Measurements from ENCODE around the gene PIK3R6.

The PIK3R6 gene

DNA sequence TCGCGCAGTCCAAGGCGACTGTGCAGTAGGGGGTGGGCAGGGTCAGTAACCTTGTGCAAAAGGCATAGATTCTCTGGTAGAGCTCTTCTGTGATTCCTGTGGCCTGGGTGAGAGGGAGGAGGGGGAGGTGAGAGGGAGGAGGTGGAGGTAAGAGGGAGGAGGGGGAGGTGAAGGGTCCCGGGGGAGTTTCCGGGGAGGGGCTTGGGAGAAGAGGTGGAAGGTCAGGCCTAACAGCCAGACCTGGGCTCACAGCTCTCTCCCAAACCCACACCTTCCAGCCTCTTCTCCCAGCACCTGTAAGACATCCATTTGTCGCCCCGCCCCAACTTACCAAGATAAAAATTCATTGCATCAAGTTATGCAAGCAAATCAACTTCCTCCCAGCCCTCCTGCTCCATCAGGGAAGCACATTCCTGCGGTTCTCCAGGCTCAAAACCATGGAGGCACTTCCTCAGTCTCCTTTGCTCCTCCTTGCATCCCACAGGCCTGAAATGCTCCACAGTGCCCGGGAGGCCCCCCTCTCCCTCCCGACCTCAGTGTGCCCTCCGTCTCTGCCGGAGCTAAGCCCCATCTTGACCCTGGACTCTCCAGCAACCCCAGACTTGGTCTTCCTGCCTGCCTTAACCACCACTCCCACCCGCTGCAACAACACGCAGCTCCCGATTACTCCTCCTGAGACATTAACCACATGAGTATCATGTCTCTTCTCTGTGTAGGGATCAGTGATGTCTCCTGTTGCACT lies 30.5 kb downstream of the PIK3R6 start:
- H3K4me1 Mint-ChIP-seq (ENCODE audit: low read depth) = no peaks in the 10 kb centered on the region
- no peak overlapping the region for H3K27ac Mint-ChIP-seq
- no peaks in the 10 kb centered on the region for H3K9me3 Mint-ChIP-seq
- H3K4me3 Mint-ChIP-seq = no peak overlapping the region
- peaks cover 4% of the 10 kb centered on the region for H3K36me3 Mint-ChIP-seq (ENCODE audit: low read depth)
- H3K27me3 Mint-ChIP-seq (ENCODE audit: low read depth) = no peaks in the 10 kb centered on the region

GRCh38 chr17:8835631-8836364 lies 31.7 kb downstream of the PIK3R6 start:
- Mint-ChIP-seq H3K9me3 (no peaks in the 10 kb centered on the region), H3K27me3 (ENCODE audit: low read depth) (no peaks in the 10 kb centered on the region), H3K27ac (no peak overlapping the region), H3K4me1 (ENCODE audit: low read depth) (no peaks in the 10 kb centered on the region), H3K36me3 (ENCODE audit: low read depth) (peaks cover 4% of the 10 kb centered on the region), H3K4me3 (no peak overlapping the region)

GRCh38 chr17:8835106-8835505 lies 32.4 kb downstream of the PIK3R6 start:
- H3K4me1 Mint-ChIP-seq (ENCODE audit: low read depth) = no peaks in the 10 kb centered on the region
- no peaks in the 10 kb centered on the region for H3K27me3 Mint-ChIP-seq (ENCODE audit: low read depth)
- H3K4me3 Mint-ChIP-seq = no peak overlapping the region
- H3K27ac Mint-ChIP-seq = no peak overlapping the region
- H3K9me3 Mint-ChIP-seq = no peaks in the 10 kb centered on the region
- peaks cover 4% of the 10 kb centered on the region for H3K36me3 Mint-ChIP-seq (ENCODE audit: low read depth)

- Mint-ChIP-seq H3K4me1 (ENCODE audit: low read depth) (no peaks in the 10 kb centered on the region), H3K27ac (no peak overlapping the region), H3K4me3 (no peak overlapping the region), H3K36me3 (ENCODE audit: low read depth) (peaks cover 4% of the 10 kb centered on the region), H3K27me3 (ENCODE audit: low read depth) (no peaks in the 10 kb centered on the region), H3K9me3 (no peaks in the 10 kb centered on the region)
Observed at GRCh38 chr17:8832711-8833352, 34.6 kb downstream of the PIK3R6 start.

GRCh38 chr17:8831234-8831849 lies 36.1 kb downstream of the PIK3R6 start:
- Mint-ChIP-seq H3K36me3 (ENCODE audit: low read depth) (peaks cover 3% of the 10 kb centered on the region), H3K9me3 (no peaks in the 10 kb centered on the region), H3K27ac (no peak overlapping the region), H3K27me3 (ENCODE audit: low read depth) (no peaks in the 10 kb centered on the region), H3K4me3 (no peak overlapping the region), H3K4me1 (ENCODE audit: low read depth) (no peaks in the 10 kb centered on the region)

DNA sequence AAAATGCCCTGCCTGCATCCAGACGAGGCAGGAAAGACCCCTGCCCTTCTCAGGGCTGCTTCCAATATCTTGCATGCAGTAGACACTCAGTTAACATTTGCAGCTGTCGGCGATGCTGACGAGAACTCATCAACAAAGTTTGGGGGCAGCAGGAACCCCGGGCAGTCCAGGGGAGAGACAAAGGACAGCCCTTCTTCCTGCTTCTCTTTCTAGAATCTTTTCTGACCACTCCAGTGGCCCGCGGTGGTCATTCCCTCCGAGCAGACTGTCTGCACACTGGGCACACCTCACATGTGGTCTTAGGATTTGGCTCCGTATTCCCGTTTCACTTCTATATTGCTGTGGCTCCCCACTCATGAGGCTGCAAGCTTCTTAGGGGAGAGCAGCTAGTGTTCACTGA lies 37.3 kb downstream of the PIK3R6 start:
- Mint-ChIP-seq H3K4me1 (ENCODE audit: low read depth) (no peaks in the 10 kb centered on the region), H3K36me3 (ENCODE audit: low read depth) (peaks cover 1% of the 10 kb centered on the region), H3K4me3 (no peak overlapping the region), H3K27ac (no peak overlapping the region), H3K27me3 (ENCODE audit: low read depth) (no peaks in the 10 kb centered on the region), H3K9me3 (peaks cover 3% of the 10 kb centered on the region)

DNA sequence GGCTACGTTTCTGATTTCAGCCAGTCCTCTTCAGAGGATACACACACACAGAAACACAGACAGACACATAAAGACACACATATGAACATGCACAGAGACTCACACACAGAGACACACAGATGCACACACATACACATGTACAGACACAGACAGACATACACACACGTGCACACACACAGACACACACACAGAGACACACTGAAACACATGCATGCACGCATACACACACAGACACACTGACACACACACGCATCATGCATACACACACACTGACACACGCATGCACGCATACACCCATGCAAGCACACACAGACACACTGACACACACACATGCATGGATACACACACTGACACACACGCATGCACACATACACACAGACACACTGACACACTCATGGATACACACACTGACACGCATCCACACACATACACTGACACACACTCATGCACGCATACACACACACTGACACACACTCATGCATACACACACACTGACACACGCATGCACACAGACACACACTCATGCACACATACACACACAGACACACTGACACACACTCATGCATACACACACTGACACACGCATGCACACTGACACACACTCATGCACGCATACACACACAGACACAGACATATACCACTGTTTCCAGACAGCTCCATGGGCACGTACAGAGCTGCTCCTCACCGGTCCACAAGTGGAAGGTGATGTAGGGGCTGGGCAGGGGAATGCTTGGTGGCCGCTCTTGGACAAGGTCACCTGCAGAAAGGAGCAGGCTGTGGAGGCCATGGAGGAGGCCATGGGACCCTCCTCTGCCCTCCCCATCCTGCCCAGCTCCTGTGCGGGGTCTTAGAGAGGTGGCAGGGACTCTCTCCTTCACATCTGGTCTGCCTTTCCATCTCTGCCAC lies 38.2 kb downstream of the PIK3R6 start:
- H3K4me1 Mint-ChIP-seq (ENCODE audit: low read depth) = no peaks in the 10 kb centered on the region
- no peaks in the 10 kb centered on the region for H3K27me3 Mint-ChIP-seq (ENCODE audit: low read depth)
- H3K36me3 Mint-ChIP-seq (ENCODE audit: low read depth) = peaks cover 3% of the 10 kb centered on the region
- H3K4me3 Mint-ChIP-seq = no peak overlapping the region
- peaks cover 11% of the 10 kb centered on the region for H3K9me3 Mint-ChIP-seq
- no peak overlapping the region for H3K27ac Mint-ChIP-seq

DNA sequence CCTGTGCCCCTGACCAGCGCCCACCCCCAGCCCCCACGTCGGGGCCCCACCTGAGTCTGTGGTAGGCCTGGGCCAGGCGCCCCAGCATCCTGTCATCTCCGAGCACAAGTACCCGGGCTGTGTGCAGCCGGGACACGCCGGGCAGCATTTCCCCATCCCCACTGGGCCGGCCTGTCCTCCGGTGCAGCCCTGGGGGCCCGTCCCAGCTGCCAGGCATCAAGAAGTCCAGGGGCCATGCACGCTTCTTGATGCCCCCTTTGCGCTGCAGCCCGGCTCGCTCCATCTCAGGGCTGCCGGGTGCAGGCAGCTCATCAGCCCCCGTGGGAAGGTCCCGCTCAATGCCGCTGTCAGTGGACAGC lies 39.0 kb downstream of the PIK3R6 start:
- Mint-ChIP-seq H3K36me3 (ENCODE audit: low read depth) (peaks cover 2% of the 10 kb centered on the region), H3K27ac (no peak overlapping the region), H3K9me3 (peaks cover 13% of the 10 kb centered on the region), H3K4me1 (ENCODE audit: low read depth) (no peaks in the 10 kb centered on the region), H3K4me3 (no peak overlapping the region), H3K27me3 (ENCODE audit: low read depth) (no peaks in the 10 kb centered on the region)

DNA sequence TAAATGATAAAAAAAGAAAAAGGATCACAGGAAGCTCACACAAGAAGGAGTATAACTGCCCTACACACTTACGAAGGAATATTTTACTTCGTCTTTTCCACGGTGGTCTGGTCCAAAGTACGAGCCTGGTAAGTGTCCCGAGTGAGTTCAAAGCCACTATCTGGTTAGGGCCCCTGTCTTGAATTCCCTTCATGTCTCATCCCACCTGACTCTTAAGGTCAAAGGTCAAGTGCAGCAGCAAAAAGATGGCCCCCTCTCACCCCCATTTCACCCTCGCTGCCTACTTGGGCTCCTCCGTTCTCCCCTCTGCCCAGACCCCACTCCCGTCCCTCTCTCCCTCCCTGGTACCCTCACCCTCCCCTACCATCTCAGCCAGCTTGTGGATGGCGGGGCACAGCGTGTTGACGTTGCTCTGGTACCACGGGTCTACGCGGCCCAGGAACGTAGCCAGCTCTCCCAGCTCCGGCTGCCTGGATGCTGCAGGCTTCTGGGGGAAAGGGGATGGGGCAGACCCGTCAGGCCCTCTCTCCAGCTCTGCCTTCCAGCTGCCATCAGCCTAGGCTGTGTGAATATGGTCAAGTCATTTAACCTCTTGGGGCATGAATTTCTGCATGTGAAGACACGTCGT lies 40.6 kb downstream of the PIK3R6 start:
- no peaks in the 10 kb centered on the region for H3K27me3 Mint-ChIP-seq (ENCODE audit: low read depth)
- H3K27ac Mint-ChIP-seq = no peak overlapping the region
- peaks cover 13% of the 10 kb centered on the region for H3K9me3 Mint-ChIP-seq
- peaks cover 6% of the 10 kb centered on the region for H3K36me3 Mint-ChIP-seq (ENCODE audit: low read depth)
- no peaks in the 10 kb centered on the region for H3K4me1 Mint-ChIP-seq (ENCODE audit: low read depth)
- H3K4me3 Mint-ChIP-seq = no peak overlapping the region

GRCh38 chr17:8825802-8826201 lies 41.7 kb downstream of the PIK3R6 start:
- Mint-ChIP-seq H3K27me3 (ENCODE audit: low read depth) (no peaks in the 10 kb centered on the region), H3K9me3 (peaks cover 13% of the 10 kb centered on the region), H3K4me1 (ENCODE audit: low read depth) (no peaks in the 10 kb centered on the region), H3K36me3 (ENCODE audit: low read depth) (peaks cover 6% of the 10 kb centered on the region), H3K27ac (no peak overlapping the region), H3K4me3 (no peak overlapping the region)

GRCh38 chr17:8823279-8823678 lies 44.2 kb downstream of the PIK3R6 start:
- H3K27me3 Mint-ChIP-seq (ENCODE audit: low read depth) = no peaks in the 10 kb centered on the region
- H3K36me3 Mint-ChIP-seq (ENCODE audit: low read depth) = peaks cover 6% of the 10 kb centered on the region
- H3K27ac Mint-ChIP-seq = no peak overlapping the region

GRCh38 chr17:8822401-8823035 lies 45.0 kb downstream of the PIK3R6 start:
- H3K4me3 Mint-ChIP-seq = no peak overlapping the region
- peaks cover 13% of the 10 kb centered on the region for H3K9me3 Mint-ChIP-seq
- no peaks in the 10 kb centered on the region for H3K4me1 Mint-ChIP-seq (ENCODE audit: low read depth)
- H3K27ac Mint-ChIP-seq = no peak overlapping the region
- H3K27me3 Mint-ChIP-seq (ENCODE audit: low read depth) = no peaks in the 10 kb centered on the region
- H3K36me3 Mint-ChIP-seq (ENCODE audit: low read depth) = peaks cover 6% of the 10 kb centered on the region

More at GRCh38 chr17:8823279-8823678, 44.2 kb downstream of the PIK3R6 start:
- H3K4me3 Mint-ChIP-seq = no peak overlapping the region
- peaks cover 13% of the 10 kb centered on the region for H3K9me3 Mint-ChIP-seq
- H3K4me1 Mint-ChIP-seq (ENCODE audit: low read depth) = no peaks in the 10 kb centered on the region

DNA sequence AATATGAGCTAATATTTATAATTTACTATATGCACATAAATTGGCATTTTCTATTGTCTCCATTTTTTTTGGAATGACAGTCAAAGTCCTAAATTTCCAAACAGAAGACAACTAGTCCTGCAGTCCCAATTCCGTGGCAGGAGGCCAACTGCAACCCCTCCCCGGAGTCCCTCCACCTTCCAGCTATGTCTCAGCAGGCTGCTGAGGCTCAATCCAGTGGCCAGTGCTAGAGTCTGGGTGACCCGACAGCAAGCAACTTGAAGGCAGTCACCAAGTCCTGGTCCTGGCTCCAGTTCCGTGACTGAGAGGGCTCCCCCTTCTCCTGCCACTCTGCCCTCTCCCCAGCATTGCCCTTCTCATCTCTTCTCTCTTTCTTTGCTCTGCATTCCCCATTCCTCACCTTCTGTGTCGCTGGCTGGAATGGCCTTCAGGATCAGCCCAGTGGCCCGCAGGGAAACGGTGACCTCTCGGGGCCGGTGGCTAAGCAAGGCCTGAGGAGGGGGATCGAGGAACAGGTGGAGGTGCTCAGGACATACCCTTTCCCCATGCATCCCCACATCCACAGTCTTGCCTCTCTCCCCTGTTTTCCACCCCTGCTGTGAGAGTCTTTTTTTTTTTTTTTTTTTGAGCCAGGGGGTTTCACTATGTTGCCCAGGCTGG lies 45.9 kb downstream of the PIK3R6 start:
- Mint-ChIP-seq H3K27ac (no peak overlapping the region), H3K9me3 (peaks cover 13% of the 10 kb centered on the region), H3K27me3 (ENCODE audit: low read depth) (no peaks in the 10 kb centered on the region), H3K4me1 (ENCODE audit: low read depth) (no peaks in the 10 kb centered on the region), H3K4me3 (no peak overlapping the region), H3K36me3 (ENCODE audit: low read depth) (peaks cover 6% of the 10 kb centered on the region)

All from T-helper 1 cell treated with Interleukin-12 subunit alpha and Interleukin-12 subunit beta and Interleukin-4 antibody, amounts not matched to agents 30 μg/mL and 1 μg/mL, for 36 hours (primary cell).